OCI-LY7 (cell line): ENCODE results near the gene GPHN. TPM values are rescaled to one million over a fixed set of nuclear protein-coding genes. Genes with fewer than 3 reads are reported as not detected.

Experiments used
- BruUV-seq: library from RNA; stranded (reverse); fragments of 400-500 nt; replicated peaks from 2 replicates; lab custom pipeline; 2021; lab: Mats Ljungman, UMichigan
- CTCF ChIA-PET: fragments of 300-600 bp; sonication (Branson Sonifier 250); formaldehyde crosslinking; loops from one replicate; lab custom pipeline; 2022; ENCODE audit warnings: antibody characterized with exemption; ENCODE audit not compliant: unreplicated experiment; lab: Charles Lee
- POLR2A ChIA-PET: fragments of 300-600 bp; sonication (Branson Sonifier 250); formaldehyde crosslinking; loops from one replicate; lab custom pipeline; 2022; ENCODE audit warnings: antibody characterized with exemption; lab: Charles Lee
- DNase-seq: peaks from one replicate; pipeline ENCODE4 v3.0.0-alpha.2; 2015; ENCODE audit warnings: low spot score
- H2AFZ ChIP-seq: fragments of 200-600 bp; sonication (generic), shearing (Covaris generic); 2 replicates; pipeline ENCODE4 v1.6.1; 2014; ENCODE audit warnings: mild to moderate bottlenecking, antibody characterized with exemption, low read length, moderate library complexity
- H3K27ac ChIP-seq: fragments of 200-600 bp; sonication (generic); 2 replicates; pipeline ENCODE4 v1.5.1; 2014; ENCODE audit warnings: mixed run types, low read depth, mild to moderate bottlenecking, moderate library complexity, low read length, inconsistent platforms; ENCODE audit not compliant: poor library complexity, severe bottlenecking
- H3K36me3 ChIP-seq: fragments of 200-600 bp; sonication (generic); 2 replicates; pipeline ENCODE4 v1.6.1; 2014; ENCODE audit warnings: mild to moderate bottlenecking, antibody characterized with exemption, low read length, moderate library complexity, mixed read lengths; ENCODE audit not compliant: insufficient read depth
- H3K4me1 ChIP-seq: fragments of 200-600 bp; sonication (generic); 2 replicates; pipeline ENCODE4 v1.5.1; 2014; ENCODE audit warnings: mild to moderate bottlenecking, low read length; ENCODE audit not compliant: insufficient read depth, poor library complexity, severe bottlenecking
- H3K4me2 ChIP-seq: fragments of 200-600 bp; sonication (generic); 2 replicates; pipeline ENCODE4 v1.6.1; 2014; ENCODE audit warnings: mild to moderate bottlenecking, low read length
- H3K4me3 ChIP-seq: fragments of 200-600 bp; sonication (generic); 2 replicates; pipeline ENCODE4 v1.5.1; 2014; ENCODE audit warnings: mild to moderate bottlenecking, low read depth, low read length; ENCODE audit not compliant: poor library complexity, severe bottlenecking
- H3K79me2 ChIP-seq: fragments of 200-600 bp; sonication (generic); 2 replicates; pipeline ENCODE4 v1.6.1; 2016; ENCODE audit warnings: low read depth, mild to moderate bottlenecking, low read length, moderate library complexity, mixed read lengths; ENCODE audit not compliant: insufficient read depth
- H3K9me2 ChIP-seq: fragments of 200-600 bp; sonication (generic); 2 replicates; pipeline ENCODE4 v1.6.1; 2016; ENCODE audit warnings: mild to moderate bottlenecking, low read length, mixed read lengths; ENCODE audit not compliant: insufficient read depth
- H3K9me3 ChIP-seq: fragments of 200-600 bp; sonication (generic); 2 replicates; pipeline ENCODE4 v1.6.1; 2014; ENCODE audit warnings: mild to moderate bottlenecking, mixed run types, low read length, mixed read lengths
- H4K20me1 ChIP-seq: fragments of 200-600 bp; sonication (generic); 2 replicates; pipeline ENCODE4 v1.6.1; 2014; ENCODE audit warnings: mild to moderate bottlenecking, antibody characterized with exemption, low read length, moderate library complexity, mixed read lengths; ENCODE audit not compliant: insufficient read depth
- CTCF ChIP-seq: fragments of 200-600 bp; sonication (generic); conservative IDR thresholded peaks from 2 replicates; pipeline ENCODE4 v1.5.1; 2014; ENCODE audit warnings: mild to moderate bottlenecking, antibody characterized with exemption, low read length, moderate library complexity, mixed read lengths
- EZH2phosphoT487 ChIP-seq: fragments of 200-600 bp; sonication (generic); IDR thresholded peaks from 2 replicates; pipeline ENCODE4 v1.6.1; 2018; ENCODE audit warnings: low read depth, borderline replicate concordance, mild to moderate bottlenecking, mixed run types, antibody characterized with exemption, low read length, moderate library complexity, mixed read lengths
- intact Hi-C: fragments of 100-400 bp; cut with micrococcal nuclease; formaldehyde crosslinking; loops from one replicate; pipeline ENCODE4 v1.10.0; 2022; ENCODE audit not compliant: unreplicated experiment
- total RNA-seq, 2 experiments: library from RNA; depleted of rRNA in 1 of 2; stranded (reverse); fragments of >200 nt in 1 of 2; shearing (Covaris generic) in 1 of 2; gene quantifications; 2 replicates each; pipeline ENCODE4 v1.2.3, GENCODE V29; 2014 to 2022

Gene GPHN
- total RNA-seq, 2 experiments from 2014 or later: not detected

DNA sequence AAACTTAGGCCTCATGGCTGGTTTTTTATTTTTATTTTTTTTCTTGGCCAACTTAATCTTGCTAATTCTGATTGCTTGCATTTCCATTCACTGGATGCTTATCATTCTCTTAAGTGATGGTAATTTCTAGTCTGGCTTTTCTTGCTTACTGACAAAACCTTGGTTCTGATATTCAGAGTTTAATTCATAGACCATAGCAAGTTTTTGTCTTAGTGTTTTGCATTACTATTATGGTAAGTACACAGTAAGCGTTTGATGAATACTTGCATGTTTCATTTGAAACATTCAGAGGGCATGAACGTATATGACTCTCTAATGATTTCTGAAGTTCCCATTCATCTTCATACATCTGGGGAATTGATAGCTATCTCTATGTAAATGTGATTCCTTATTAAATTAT lies 55.8 kb downstream of the GPHN start:
- H3K9me2 ChIP-seq: no peaks in the 10 kb centered on the region
- no peak overlapping the region for H3K4me2 ChIP-seq
- H3K4me1 ChIP-seq: no peaks in the 10 kb centered on the region
- no peaks in the 10 kb centered on the region for H3K36me3 ChIP-seq
- BruUV-seq: no TSS peak
- H4K20me1 ChIP-seq: no peaks in the 10 kb centered on the region
- no peaks in the 10 kb centered on the region for H3K9me3 ChIP-seq
- no peak overlapping the region for H3K4me3 ChIP-seq
- no peak for DNase-seq
- intact Hi-C loops: no loop called here
- H3K27ac ChIP-seq: no peak overlapping the region
- ChIA-PET CTCF (no interaction called here), POLR2A (no interaction called here)
- no peak for TF ChIP-seq EZH2phosphoT487
- no peak for TF ChIP-seq CTCF
- no peak overlapping the region for H2AFZ ChIP-seq
- H3K79me2 ChIP-seq: no peaks in the 10 kb centered on the region

DNA sequence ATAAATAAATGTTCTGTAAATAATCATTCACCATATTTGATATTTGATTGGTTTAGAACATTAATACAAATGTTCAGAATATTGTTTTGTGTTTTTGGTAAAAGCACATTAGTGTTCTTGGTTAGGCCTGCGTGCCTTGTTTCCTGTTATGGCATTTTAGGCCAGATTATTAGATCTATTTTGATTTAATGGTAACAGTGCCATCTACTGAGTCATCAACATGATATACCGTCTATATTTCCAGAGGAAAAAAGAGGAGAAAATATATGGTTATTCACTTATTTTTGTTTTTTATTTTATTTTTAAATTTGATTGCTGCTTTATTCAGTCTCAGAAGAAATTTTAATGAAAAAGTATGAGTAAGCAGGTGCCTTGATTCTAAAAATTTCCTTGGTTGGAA lies 60.3 kb downstream of the GPHN start:
- intact Hi-C loops: no loop called here
- Histone ChIP-seq H4K20me1 (no peaks in the 10 kb centered on the region), H3K4me2 (no peak overlapping the region), H3K9me3 (no peaks in the 10 kb centered on the region), H3K9me2 (no peaks in the 10 kb centered on the region), H3K27ac (no peak overlapping the region), H3K4me3 (no peak overlapping the region), H3K4me1 (no peaks in the 10 kb centered on the region), H3K79me2 (no peaks in the 10 kb centered on the region), H3K36me3 (no peaks in the 10 kb centered on the region), H2AFZ (no peak overlapping the region)
- POLR2A ChIA-PET: no interaction called here
- CTCF ChIA-PET: no interaction called here
- TF ChIP-seq EZH2phosphoT487: no peak
- BruUV-seq: no TSS peak
- no peak for DNase-seq

DNA sequence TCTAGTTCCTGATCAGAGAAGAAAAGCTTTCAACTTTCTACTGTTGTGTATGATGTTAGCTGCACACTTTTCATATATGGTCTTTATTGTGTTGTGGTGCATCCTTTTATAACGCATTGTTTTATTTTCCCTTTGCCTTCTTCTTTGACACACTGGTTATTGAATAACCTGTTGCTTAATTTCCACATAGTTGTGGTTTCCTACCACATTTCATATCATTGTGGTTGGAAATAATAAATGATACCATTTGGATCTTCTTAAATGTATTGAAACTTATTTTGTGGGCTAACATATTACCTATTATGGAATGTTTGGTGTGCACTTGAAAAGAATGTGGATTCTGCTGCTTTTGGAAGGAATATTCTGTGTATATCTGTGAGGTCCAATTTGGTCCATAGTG lies 64.9 kb downstream of the GPHN start:
- Histone ChIP-seq H3K27ac (no peak overlapping the region), H3K36me3 (no peaks in the 10 kb centered on the region), H4K20me1 (no peaks in the 10 kb centered on the region), H3K9me3 (no peaks in the 10 kb centered on the region), H3K4me3 (no peak overlapping the region), H3K4me2 (no peak overlapping the region), H3K4me1 (no peaks in the 10 kb centered on the region), H2AFZ (no peak overlapping the region), H3K79me2 (no peaks in the 10 kb centered on the region), H3K9me2 (no peaks in the 10 kb centered on the region)
- no peak for TF ChIP-seq EZH2phosphoT487
- no peak for TF ChIP-seq CTCF
- BruUV-seq: no TSS peak
- POLR2A ChIA-PET: no interaction called here
- CTCF ChIA-PET: no interaction called here
- intact Hi-C loops: no loop called here
- DNase-seq: no peak
